NCI-H446 (cell line): ENCODE data around the gene SEMA3G.

Experiments
- DNase-seq, 2 experiments: peaks; one replicate each; lab custom pipeline; 2025; lab: John Stamatoyannopoulos, UW

The SEMA3G gene

DNA sequence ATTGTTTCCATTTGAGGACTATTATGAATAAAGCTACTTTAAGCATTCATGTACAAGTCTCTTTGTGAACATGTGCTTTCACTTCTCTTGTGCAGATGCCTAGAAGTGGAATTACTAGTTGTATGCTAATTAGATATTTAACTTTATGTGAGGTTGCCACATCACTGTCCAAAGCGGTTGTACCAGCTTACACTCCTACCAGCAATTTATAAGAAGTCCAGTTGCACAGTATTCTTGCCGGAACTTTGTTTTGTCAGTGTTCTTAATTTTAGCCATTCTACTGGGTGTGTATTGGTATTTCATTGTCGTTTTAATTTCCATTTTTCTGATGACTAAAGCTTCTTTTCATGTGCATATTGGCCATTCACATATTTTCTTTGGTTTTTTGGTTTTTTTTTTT, 29.1 kb downstream of the SEMA3G start:
- no peak for DNase-seq

DNA sequence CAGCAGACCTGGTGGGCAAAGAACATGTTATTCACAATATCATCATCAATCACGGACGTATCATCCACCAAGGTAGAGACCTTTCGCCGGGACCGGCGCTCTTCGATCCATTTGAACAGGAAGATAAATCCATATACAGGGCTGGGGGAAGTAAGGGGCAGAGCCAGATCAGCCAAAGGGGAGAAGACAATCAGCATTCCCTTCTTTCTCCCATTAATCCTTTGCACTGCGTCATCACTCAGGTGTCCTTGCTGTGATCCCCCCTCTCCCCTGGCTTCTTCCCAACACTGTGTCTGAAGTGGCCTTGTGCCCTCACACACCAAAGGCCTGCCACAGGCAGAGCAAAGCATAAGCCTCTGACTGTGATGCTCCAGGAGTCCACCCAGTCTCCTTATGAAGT, 36.4 kb downstream of the SEMA3G start:
- no peak for DNase-seq

DNA sequence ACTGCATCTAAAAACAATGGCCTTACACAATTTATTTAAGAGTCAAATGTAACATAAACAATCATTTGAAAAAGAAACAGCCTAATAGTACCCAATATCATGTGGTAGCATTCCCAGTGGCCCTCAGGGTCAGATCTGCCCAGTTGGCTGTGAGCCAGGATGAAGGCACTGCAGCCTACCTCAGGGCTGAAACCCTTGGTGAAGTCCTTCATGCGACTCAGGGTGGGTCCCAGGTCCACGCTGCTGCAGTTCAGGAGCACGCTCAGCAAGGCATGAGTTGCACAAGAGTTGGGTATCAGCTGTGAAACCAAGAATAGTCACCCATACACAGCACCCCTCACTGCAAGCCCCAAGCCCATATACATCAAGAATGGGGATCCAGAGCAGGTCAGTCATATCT, 37.1 kb downstream of the SEMA3G start:
- DNase-seq, result no peak

DNA sequence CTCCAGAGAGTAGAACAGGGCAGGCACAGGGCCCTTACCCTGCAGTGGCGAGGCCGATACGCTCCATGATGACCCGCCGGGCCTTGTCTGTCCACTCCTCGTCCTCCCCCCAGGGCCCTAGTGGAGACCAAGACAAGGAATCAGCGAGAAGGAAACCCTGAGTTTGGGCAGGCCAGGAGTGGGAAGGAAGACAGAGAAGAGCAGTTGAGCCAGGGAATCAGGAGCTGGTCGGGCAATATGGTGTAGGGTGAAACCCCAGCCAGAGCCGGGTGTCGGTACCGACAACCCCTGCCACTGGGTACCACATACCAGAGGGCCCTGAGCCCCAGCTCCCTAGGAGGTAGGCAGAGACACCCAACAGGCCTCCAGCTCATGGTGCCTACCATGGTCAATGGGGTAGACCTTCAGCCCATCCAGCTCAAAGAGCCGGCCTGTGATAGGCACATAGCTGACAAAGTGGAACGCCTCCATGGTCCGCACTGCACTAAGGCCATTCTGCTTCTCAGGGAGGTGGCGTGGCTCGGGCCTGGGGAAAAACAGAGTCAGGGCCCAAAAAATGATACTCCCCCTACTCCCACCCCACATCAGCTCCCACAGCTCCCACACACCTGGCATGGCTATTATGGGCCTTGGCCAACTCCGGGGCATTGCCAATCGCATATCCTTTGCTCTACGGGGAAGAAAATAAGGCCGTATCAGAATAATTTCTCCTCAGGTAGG, 38.0 kb downstream of the SEMA3G start:
- no peak for DNase-seq

DNA sequence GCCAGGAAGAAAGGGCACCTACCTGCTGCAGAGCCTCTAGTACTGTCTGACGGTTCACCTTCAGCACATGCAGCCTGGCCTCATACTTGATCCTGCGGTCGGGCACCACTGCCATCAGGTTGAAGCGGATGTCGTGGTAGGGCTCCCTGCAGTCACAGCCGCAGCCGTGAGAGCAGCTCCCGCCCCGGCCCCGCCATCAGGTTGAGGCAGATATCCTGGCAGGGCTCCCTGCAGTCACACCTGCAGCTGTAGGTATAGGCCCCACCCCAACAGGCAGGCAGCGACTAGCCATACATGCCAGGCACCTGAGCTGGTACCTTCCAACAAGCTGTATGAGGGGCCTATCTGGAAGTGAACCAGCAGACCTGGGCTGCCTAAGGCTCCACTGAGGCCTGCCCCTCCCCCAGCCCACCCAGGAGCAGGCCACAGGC, 38.7 kb downstream of the SEMA3G start:
- no peak for DNase-seq

DNA sequence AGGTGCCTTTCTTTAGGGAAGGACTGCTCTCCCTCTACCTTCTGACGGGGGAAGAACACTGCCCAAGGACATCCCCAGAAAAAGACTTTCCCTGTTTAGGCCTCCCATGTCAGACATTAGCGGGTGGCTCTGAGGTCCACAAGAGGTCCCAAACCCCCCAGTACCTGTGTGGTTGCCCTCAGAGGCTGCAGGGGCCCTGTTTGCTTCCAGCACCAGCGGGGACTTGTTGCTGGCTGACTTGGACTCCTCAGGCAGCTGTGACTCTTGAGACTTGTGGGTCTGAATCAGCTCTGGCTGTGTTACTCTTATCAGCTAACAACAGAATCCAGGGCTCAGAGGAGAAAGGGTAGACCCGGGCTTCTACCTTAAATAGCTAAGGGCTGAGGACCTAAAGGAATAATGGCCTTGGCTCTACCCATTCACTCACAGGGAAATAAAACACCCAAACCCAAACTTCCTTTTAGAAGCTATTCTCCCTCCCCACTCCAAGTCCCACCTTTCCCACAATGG, 39.2 kb downstream of the SEMA3G start:
- no peak for DNase-seq

DNA sequence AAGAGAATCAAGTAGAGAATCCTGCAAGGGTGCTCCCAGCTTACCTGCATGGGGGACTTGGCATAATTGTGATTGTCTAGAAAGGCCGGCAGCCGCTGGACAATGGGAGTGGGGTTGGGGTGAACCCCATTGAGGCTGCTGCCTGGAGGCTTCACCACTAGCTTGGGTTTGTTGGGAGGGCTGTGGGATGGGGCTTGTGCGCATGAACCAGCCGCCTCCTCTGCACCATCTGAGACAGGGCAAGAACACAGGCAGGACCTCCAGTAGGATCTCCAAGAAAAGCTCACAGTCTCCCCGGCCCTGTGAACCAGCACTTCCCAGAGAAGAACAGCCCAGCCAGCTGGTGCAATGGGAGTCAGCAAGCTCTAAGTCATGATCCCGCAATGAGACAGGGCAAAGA, 39.8 kb downstream of the SEMA3G start:
- no peak for DNase-seq

DNA sequence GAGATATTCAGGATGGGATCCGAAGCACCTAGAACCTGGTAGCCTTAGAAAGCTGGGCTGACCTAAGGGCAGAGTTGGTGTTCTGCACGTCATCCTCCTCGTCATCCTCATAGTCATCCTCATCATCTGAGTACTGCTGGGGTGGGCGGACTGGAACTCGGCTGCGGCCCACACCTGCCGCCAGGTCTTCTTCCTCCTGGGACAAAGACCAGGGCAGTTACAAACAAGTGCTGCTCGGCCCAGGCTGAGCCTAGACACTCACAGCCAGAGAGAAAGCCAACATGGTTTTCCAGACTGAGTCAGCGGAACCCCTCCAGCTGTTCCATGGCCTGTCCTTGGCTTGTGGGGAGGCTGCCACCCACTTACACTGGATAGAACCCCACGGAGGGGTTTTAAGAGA, 40.5 kb downstream of the SEMA3G start:
- no peak for DNase-seq

DNA sequence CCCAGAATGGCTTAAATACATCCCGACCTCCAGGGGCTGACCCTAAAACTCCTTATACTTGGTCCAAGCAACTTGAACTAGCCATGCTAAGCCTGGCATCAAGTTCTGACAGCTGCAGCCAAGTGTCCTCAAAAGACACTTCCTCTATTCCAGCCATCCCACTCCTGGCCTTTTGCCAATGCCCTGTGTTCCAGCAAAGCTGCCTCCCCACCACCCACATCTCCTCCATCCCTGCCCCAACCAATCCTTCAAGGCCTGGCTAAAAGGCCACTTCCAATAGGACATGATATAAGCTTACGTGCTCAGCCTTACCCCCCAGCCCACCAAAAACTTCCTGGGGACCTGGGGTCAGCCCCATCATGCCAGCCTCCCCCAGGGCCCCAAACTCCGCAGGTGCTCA, 40.9 kb downstream of the SEMA3G start:
- DNase-seq, result no peak

DNA sequence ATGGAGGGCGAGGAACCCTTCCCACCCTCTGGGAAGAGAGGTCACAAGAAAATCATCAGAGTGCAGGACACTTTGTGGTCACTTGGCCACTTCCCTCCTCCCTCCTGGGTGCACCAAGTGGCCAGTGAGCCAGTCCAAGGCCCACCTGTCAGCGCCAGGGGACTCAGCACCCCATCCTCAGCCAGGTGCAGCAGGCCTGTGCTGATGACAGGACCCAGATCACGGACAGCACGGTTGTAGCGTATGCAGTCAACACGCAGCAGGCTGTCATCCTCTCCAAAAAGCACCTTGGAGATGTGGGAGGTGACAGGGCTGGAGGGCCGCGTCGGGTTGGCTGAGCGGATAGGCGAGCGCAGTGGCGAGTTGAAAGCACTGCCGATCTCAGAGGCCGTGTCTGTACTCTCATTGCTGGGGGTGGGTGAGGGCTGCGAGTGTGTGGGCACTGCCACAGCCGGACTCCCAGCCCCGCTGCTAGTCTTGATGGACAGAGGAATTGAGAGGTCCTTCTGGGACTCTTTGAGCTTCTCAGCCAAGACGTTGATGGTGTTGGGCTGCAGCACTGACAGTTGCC, 41.5 kb downstream of the SEMA3G start:
- no peak for DNase-seq

DNA sequence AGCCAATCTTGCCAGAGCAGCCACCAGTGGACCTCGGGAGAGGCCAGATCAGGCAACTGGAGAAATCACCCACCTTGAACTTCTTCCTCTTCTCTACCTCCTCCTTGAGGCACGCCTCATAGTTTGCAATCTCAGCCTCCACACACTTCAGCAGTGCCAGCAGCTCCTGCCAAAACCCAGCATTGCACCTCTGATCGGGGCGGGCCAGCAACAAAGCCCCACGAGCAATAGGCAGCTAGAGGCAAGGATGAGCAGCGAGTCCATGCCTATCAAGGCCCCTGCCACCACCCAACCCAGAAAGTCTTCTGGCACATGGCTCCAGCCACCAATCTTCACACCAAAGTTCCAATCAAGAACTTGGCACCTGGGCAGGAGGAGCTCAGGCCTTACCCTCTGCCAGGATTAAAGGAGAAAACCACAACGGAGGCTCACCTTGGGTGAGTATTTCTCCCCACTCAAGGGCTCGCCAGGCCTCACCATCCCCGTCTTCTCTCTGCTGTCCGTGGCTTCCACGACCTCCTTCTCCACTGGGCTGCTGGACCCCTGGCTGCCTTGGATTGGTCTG, 42.1 kb downstream of the SEMA3G start:
- no peak for DNase-seq

DNA sequence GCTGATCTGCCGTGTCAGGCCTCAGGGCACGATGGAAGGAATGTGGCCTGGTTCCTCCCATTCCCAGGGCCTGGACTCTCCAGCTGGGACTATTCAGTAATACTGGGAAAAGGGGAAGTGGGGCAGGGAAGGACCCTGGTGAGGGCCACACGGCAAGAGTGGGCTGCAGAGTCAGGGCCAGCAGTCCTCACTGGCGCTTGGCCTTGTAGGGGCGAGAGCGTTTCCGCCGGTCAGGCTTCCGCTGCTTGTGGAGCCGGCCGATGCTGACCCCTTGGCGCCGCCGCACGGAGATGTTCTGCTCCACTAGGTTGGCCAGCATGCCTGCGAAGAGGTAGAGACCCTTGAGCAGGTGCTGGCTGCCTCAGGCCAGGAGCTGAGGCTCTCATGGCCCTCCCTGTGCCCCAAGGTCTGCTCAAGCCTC, 42.8 kb downstream of the SEMA3G start:
- no peak for DNase-seq

DNA sequence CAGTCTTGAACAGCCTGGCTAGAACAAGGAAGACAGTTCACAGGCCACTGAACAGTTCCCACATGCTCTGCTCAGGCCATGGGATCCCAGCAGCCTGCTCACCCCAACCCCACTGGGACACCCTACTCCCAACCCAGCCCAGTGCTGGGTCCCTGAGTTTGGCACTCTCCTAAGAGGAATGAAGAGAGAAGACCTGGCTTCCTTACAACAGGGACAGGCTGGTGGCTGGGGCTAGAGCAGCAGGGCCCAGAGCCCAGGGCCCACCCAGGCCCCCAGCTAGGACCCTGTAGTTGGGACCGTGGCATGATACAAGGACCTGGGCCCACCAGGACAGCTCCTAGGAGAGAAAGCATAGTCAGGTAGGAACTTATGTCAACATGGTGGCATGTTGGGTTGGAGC, 43.4 kb downstream of the SEMA3G start:
- DNase-seq, result no peak

DNA sequence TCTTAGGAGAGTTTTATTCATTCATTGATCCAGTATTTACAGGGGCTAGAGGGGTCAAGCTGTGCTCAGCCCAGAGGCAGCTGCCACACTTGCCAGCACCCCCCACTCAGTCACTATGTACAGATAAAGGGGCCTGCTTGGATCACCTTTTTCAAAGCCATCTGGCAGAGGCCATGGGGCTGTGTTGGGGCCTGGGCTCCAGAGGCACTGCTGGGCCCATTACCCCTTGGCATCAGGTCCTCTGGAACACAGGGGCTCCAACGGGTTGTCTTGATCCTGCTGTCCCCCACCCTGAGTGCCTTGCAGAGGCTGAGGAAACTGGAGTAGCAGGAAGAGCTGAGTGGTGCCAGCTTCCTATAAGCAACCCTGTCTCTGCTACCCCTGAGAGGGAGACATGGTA, 43.9 kb downstream of the SEMA3G start:
- no peak for DNase-seq

DNA sequence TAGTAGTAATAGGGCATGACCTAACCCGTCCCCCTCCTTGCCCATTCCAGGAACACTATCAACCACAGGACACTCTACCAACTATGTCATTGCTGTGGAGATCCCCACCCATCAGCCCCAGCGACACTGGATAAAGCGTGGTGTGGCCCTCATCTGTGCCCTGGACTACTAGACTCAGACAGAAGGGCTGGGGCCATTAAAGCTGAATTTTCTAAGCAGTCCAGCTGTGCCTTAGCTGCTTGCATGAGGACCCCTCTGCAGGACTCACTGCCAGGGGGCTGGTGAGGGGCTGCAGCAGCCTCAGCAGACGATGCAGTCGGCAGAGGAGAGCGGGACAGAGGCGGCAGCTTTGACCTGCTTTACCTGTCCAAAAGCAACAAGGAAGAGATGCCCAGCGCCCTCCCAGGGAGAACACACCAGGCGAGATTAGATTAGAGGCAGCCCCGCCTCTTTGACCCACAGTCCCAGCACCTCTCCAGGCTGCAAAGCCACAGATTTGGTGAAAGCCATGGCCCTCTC, 44.6 kb downstream of the SEMA3G start:
- DNase-seq, result no peak

DNA sequence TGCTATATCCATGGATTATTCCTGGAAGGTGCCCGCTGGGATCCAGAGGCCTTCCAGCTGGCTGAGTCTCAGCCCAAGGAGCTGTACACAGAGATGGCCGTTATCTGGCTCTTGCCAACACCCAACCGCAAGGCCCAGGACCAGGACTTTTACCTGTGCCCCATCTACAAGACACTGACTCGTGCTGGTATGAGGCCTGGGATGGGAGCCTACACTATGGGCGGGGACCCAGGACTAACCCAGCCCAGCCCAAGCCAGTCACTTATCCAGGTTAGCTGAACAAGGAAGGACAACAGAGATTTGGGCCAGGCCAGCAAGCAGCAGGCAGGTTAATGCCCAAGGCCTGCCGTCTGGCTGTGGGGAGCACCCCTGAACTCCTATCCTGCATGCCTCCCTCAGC, 45.3 kb downstream of the SEMA3G start:
- DNase-seq, result no peak

DNA sequence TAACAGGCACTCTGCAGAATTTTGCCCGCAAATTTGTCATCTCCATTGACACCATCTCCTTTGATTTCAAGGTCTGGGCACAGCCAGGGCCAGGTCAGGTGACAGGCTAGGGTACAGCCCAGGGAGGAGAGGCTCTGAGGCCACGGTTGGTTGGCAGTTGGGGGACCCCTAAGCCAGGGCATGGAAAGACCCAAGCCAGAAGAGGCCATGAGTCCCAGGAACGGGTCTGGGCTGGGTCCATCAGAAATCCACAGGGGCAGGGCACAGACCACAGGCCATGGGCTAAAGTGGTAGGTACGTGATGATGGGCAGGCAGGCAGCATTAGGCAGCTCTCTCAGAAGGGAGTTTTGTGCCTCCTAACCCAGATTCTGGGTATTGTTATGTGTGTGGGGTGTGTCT, 45.8 kb downstream of the SEMA3G start:
- no peak for DNase-seq

DNA sequence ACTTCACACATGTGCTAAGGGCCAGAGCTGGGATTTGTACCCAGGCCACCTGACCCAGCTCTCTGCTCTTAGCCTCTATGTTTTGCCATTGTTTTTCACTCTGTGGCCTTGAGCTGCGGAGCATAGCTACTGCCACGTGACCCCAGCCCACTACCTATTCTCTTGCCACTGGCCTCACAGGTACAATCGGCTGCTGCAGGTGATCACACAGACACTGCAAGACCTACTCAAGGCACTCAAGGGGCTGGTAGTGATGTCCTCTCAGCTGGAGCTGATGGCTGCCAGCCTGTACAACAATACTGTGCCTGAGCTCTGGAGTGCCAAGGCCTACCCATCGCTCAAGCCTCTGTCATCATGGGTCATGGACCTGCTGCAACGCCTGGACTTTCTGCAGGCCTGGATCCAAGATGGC, 46.2 kb downstream of the SEMA3G start:
- DNase-seq, result no peak

DNA sequence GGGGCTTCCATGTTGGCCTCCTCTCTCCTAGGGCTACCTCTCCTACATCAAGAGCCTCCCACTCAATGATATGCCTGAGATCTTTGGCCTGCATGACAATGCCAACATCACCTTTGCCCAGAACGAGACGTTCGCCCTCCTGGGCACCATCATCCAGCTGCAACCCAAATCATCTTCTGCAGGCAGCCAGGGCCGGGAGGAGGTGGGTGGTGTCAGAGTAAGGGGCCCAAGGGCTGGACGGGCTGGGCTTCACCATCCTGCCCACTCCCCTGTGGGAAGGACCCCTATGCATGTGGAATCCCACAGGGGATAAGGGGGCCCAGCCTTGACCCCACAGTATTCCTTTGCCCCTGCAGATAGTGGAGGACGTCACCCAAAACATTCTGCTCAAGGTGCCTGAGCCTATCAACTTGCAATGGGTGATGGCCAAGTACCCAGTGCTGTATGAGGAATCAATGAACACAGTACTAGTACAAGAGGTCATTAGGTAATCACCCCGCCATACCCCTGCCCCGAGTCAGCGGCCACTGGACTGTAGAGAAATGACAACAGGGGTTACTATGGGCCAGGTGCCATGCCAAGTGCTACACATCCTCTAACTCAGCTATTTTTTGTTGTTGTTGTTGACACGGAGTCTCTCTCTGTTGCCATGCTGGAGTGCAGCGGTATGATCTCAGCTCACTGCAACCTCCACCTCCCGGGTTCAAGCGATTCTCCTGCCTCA, 47.1 kb downstream of the SEMA3G start:
- no peak for DNase-seq

DNA sequence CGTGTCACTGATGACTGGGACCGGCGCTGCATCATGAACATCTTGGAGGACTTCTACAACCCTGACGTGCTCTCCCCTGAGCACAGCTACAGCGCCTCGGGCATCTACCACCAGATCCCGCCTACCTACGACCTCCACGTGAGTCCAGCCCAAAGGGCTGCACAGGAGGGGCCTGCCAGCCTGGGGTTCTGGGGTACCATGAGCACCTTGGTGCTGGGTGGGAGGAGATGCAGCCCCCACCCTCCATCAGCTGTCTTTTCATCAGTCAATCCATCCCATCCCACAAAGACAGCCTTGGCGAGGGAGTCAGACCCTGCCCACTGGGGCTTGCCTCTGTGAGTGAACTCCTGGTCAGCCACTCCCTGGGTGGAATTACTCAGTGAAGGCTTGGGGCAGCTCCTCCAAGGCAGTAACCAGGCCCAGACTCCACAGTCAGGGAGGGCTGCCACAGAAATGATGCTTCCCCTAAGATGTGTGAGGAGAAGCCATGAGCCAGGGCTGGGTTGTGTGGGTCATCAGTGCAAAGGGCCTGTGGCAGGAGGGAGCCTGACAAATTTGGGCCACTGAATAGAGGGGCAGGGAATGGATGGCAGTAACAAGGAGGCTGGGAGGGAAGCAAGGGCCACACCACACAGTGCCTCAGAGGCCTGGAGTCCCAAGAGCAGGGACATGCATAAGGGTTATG, 47.9 kb downstream of the SEMA3G start:
- no peak for DNase-seq

DNA sequence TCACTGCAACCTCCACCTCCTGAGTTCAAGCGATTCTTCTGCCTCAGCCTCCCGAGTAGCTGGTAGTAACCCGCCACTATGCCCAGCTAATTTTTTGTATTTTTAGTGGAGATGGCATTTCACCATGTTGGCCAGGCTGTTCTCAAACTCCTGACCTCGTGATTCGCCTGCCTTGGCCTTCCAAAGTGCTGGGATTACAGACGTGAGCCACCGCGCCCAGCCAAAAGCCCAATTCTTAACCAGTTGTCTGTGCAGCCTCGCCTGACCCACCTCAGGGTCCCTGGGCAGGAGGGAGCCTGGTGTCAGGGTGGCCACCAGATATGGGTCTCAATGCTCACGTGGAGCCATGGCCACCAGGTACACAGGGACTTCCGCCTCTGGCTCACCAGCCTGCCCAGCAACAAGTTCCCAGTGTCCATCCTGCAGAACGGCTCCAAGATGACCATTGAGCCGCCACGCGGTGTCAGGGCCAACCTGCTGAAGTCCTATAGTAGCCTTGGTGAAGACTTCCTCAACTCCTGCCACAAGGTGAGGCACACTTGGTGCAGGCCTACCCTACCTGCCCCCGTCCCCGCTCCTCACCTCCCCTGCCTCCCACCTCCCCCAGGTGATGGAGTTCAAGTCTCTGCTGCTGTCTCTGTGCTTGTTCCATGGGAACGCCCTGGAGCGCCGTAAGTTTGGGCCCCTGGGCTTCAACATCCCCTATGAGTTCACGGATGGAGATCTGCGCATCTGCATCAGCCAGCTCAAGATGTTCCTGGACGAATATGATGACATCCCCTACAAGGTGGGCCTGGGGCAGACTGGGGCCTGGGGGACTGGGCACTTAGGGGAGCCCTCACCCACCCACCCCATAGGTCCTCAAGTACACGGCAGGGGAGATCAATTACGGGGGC, 48.6 kb downstream of the SEMA3G start:
- DNase-seq, result no peak
